ENCODE results near the gene ENOX1.

ENOX1 gene

DNA sequence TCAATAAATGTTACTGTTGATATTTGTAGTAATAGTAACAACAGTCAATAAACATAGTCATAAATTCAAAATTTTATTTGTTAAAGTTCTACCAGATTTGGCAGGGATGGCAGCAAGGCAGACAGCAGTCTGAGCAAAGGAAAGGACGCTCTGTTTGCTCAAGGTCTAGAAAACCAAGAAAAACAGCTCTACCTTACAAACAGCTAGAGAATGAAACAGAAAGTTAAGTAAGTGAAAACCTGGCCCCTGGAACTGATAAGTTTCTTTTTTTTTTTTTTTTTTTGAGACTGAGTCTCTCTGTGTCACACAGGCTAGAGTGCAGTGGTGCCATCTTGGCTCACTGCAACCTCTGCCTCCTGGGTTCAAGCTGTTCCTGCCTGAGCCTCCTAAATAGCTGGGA lies 27.9 kb downstream of the ENOX1 start:
- TF ChIP-seq POLR2AphosphoS5 (IDR thresholded peaks at IDR 0.05; ENCODE audit: low read depth, low read length) (no peak), TAF1 (IDR thresholded peaks at IDR 0.05; ENCODE audit: borderline replicate concordance, insufficient read depth, low read length) (no peak), FOXP2 (optimal IDR thresholded peaks at IDR 0.05; ENCODE audit: borderline replicate concordance, extremely low read depth, extremely low read length, insufficient read depth) (no peak), SIN3A (IDR thresholded peaks at IDR 0.05; ENCODE audit: borderline replicate concordance, insufficient read depth, low read length) (no peak)
- TF ChIP-seq, protein P1, sequence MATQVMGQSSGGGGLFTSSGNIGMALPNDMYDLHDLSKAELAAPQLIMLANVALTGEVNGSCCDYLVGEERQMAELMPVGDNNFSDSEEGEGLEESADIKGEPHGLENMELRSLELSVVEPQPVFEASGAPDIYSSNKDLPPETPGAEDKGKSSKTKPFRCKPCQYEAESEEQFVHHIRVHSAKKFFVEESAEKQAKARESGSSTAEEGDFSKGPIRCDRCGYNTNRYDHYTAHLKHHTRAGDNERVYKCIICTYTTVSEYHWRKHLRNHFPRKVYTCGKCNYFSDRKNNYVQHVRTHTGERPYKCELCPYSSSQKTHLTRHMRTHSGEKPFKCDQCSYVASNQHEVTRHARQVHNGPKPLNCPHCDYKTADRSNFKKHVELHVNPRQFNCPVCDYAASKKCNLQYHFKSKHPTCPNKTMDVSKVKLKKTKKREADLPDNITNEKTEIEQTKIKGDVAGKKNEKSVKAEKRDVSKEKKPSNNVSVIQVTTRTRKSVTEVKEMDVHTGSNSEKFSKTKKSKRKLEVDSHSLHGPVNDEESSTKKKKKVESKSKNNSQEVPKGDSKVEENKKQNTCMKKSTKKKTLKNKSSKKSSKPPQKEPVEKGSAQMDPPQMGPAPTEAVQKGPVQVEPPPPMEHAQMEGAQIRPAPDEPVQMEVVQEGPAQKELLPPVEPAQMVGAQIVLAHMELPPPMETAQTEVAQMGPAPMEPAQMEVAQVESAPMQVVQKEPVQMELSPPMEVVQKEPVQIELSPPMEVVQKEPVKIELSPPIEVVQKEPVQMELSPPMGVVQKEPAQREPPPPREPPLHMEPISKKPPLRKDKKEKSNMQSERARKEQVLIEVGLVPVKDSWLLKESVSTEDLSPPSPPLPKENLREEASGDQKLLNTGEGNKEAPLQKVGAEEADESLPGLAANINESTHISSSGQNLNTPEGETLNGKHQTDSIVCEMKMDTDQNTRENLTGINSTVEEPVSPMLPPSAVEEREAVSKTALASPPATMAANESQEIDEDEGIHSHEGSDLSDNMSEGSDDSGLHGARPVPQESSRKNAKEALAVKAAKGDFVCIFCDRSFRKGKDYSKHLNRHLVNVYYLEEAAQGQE (IDR thresholded peaks at IDR 0.05; ENCODE audit: insufficient read depth in 1 of 2, low read depth in 2 of 2, low read length in 2 of 2): no peak

- TF ChIP-seq SIN3A (IDR thresholded peaks at IDR 0.05; ENCODE audit: borderline replicate concordance, insufficient read depth, low read length) (no peak), TAF1 (IDR thresholded peaks at IDR 0.05; ENCODE audit: borderline replicate concordance, insufficient read depth, low read length) (no peak)
These were observed 29.5 kb downstream of the ENOX1 start for GRCh38 chr13:43757266-43757665.

GRCh38 chr13:43755844-43756243 lies 30.9 kb downstream of the ENOX1 start:
- TF ChIP-seq, protein P1 (IDR thresholded peaks at IDR 0.05; ENCODE audit: insufficient read depth in 1 of 2, low read depth in 2 of 2, low read length in 2 of 2): no peak
- TF ChIP-seq TAF1 (IDR thresholded peaks at IDR 0.05; ENCODE audit: borderline replicate concordance, insufficient read depth, low read length): no peak
- no peak for TF ChIP-seq SIN3A (IDR thresholded peaks at IDR 0.05; ENCODE audit: borderline replicate concordance, insufficient read depth, low read length)
- TF ChIP-seq POLR2AphosphoS5 (IDR thresholded peaks at IDR 0.05; ENCODE audit: low read depth, low read length): no peak
- TF ChIP-seq FOXP2 (optimal IDR thresholded peaks at IDR 0.05; ENCODE audit: borderline replicate concordance, extremely low read depth, extremely low read length, insufficient read depth): no peak

DNA sequence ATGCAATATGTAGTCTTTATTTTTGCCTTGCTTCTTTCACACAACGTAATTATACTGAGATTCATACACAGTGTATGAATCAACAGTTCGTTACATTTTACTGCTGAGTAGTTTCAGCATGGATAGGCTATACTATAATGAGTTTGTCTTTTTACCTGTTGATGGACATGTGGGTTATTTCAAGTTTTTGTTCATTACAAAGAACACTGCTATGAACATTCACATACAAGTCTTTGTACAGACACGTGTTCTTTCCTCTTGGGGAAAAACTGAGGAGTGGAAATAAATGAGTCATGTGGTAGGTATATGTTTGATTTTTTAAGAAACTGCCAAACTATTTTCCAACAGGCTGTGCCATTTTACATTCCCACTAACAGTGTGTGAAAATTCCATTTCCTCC lies 35.1 kb downstream of the ENOX1 start:
- TF ChIP-seq, protein P1 (IDR thresholded peaks at IDR 0.05; ENCODE audit: insufficient read depth in 1 of 2, low read depth in 2 of 2, low read length in 2 of 2): no peak
- TF ChIP-seq TAF1 (IDR thresholded peaks at IDR 0.05; ENCODE audit: borderline replicate concordance, insufficient read depth, low read length): no peak
- no peak for TF ChIP-seq POLR2AphosphoS5 (IDR thresholded peaks at IDR 0.05; ENCODE audit: low read depth, low read length)
- no peak for TF ChIP-seq FOXP2 (optimal IDR thresholded peaks at IDR 0.05; ENCODE audit: borderline replicate concordance, extremely low read depth, extremely low read length, insufficient read depth)
- TF ChIP-seq SIN3A (IDR thresholded peaks at IDR 0.05; ENCODE audit: borderline replicate concordance, insufficient read depth, low read length): no peak

DNA sequence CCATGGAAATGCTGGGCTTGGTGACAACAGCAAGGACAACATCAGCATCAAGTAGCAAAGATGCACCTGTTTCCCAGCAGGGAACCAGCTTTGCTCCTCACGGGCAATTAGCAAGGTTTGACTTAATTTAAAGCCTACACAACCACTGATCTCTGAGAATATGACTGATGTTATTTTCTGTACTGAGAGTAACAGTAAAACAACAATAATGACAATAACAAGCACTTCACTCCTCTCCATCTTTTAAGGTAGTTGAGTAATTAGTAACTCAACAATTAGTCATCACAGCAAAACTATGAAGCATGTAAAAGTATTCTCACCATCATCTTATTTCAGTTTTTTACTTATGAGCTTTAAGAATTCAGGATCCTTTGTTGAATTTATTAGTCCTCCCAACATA lies 37.3 kb downstream of the ENOX1 start:
- TF ChIP-seq TAF1 (IDR thresholded peaks at IDR 0.05; ENCODE audit: borderline replicate concordance, insufficient read depth, low read length) (no peak), FOXP2 (optimal IDR thresholded peaks at IDR 0.05; ENCODE audit: borderline replicate concordance, extremely low read depth, extremely low read length, insufficient read depth) (no peak), POLR2AphosphoS5 (IDR thresholded peaks at IDR 0.05; ENCODE audit: low read depth, low read length) (no peak), SIN3A (IDR thresholded peaks at IDR 0.05; ENCODE audit: borderline replicate concordance, insufficient read depth, low read length) (no peak)
- TF ChIP-seq, protein P1 (IDR thresholded peaks at IDR 0.05; ENCODE audit: insufficient read depth in 1 of 2, low read depth in 2 of 2, low read length in 2 of 2): no peak

Measured in PFSK-1 (cell line).